Panc1 (cell line): ENCODE measurements around the gene SFSWAP. TPM values are rescaled to one million over a fixed set of nuclear protein-coding genes. Genes with fewer than 3 reads are reported as not detected.

ENCODE experiments used
- ATAC-seq: fragments of 200-7000 bp; cut with Tn5 transposase; 2 replicates; pipeline ENCODE4 v1.9.1; 2020; ENCODE audit warnings: mild to moderate bottlenecking, moderate library complexity
- BruUV-seq: library from RNA; stranded (reverse); fragments of 400-500 nt; replicated peaks from 2 replicates; lab custom pipeline; 2021; lab: Mats Ljungman, UMichigan
- CTCF ChIA-PET: fragments of 300-600 bp; sonication (Branson Sonifier 250); formaldehyde crosslinking; loops from one replicate; lab custom pipeline; 2022; ENCODE audit warnings: antibody characterized with exemption; lab: Charles Lee
- POLR2A ChIA-PET: fragments of 300-600 bp; sonication (Branson Sonifier 250); formaldehyde crosslinking; loops from one replicate; lab custom pipeline; 2022; ENCODE audit warnings: antibody characterized with exemption; lab: Charles Lee
- DNase-seq: peaks from one replicate; pipeline ENCODE4 v3.0.0-alpha.2; 2010; ENCODE audit warnings: low read depth, low spot score
- H3K27ac ChIP-seq: 2 replicates; pipeline ENCODE4 v1.5.1; 2011; ENCODE audit warnings: mild to moderate bottlenecking, low read length, inconsistent platforms
- H3K27me3 ChIP-seq: fragments of 200-500 bp; sonication (Bioruptor generic); 2 replicates; pipeline ENCODE4 v1.6.0; 2014; ENCODE audit warnings: low read length, inconsistent platforms; ENCODE audit not compliant: control insufficient read depth, insufficient read depth
- H3K36me3 ChIP-seq: fragments of 200-500 bp; sonication (Bioruptor generic); 2 replicates; pipeline ENCODE4 v1.5.1; 2014; ENCODE audit warnings: inconsistent platforms, mild to moderate bottlenecking, low read length, moderate library complexity; ENCODE audit not compliant: control insufficient read depth, insufficient read depth
- H3K4me1 ChIP-seq: 2 replicates; pipeline ENCODE4 v1.5.1; 2011; ENCODE audit warnings: inconsistent platforms, mild to moderate bottlenecking, low read length, moderate library complexity; ENCODE audit not compliant: control insufficient read depth, insufficient read depth
- H3K4me3 ChIP-seq, 2 experiments: 2 replicates each; pipeline ENCODE4 v1.5.1; 2011 to 2012; ENCODE audit warnings: low read depth in 2 of 2, low read length in 2 of 2, mild to moderate bottlenecking in 2 of 2, inconsistent platforms in 1 of 2, moderate library complexity in 1 of 2
- H3K9me3 ChIP-seq: fragments of 200-500 bp; sonication (Bioruptor generic); 2 replicates; pipeline ENCODE4 v1.5.1; 2014; ENCODE audit warnings: low read depth, mild to moderate bottlenecking, inconsistent platforms, low read length, moderate library complexity; ENCODE audit not compliant: control insufficient read depth, insufficient read depth
- CTCF ChIP-seq: fragments of 450-650 bp; IDR thresholded peaks from 2 replicates; pipeline ENCODE4 v1.5.1; 2017; ENCODE audit warnings: mild to moderate bottlenecking
- POLR2AphosphoS5 ChIP-seq: IDR thresholded peaks from 2 replicates; pipeline ENCODE4 v1.6.1; 2012; ENCODE audit warnings: mild to moderate bottlenecking, low read depth, low read length, moderate library complexity
- REST ChIP-seq, 2 experiments: IDR thresholded peaks; 2 replicates each; pipeline ENCODE4 v1.6.1; 2011 to 2012; ENCODE audit warnings: low read depth in 2 of 2, control low read depth in 1 of 2, low read length in 1 of 2, mild to moderate bottlenecking in 1 of 2, moderate library complexity in 1 of 2; ENCODE audit not compliant: insufficient read depth in 1 of 2
- SIN3A ChIP-seq: IDR thresholded peaks from 2 replicates; pipeline ENCODE4 v1.6.1; 2012; ENCODE audit warnings: low read depth, mild to moderate bottlenecking, low read length, moderate library complexity, borderline replicate concordance; ENCODE audit not compliant: insufficient read depth
- TCF7L2 ChIP-seq: IDR thresholded peaks from 2 replicates; pipeline ENCODE4 v1.6.1; 2011; ENCODE audit warnings: mild to moderate bottlenecking, low read depth, low read length, inconsistent platforms
- in situ Hi-C: cut with HindIII; loops from 2 replicates; pipeline ENCODE4 v1.10.0; 2016; ENCODE audit warnings: low sequenced_read_pairs, low pct_unique_long_range_greater_than_20kb
- intact Hi-C: fragments of 100-400 bp; cut with micrococcal nuclease; formaldehyde crosslinking; loops from one replicate; pipeline ENCODE4 v1.10.0; 2022; ENCODE audit not compliant: unreplicated experiment
- total RNA-seq: library from RNA; stranded (reverse); gene quantifications from one replicate; pipeline ENCODE4 v1.2.1, GENCODE V29; 2021; ENCODE audit not compliant: unreplicated experiment

SFSWAP gene
- total RNA-seq, 1 experiment from 2014 or later = 41.6 TPM

DNA sequence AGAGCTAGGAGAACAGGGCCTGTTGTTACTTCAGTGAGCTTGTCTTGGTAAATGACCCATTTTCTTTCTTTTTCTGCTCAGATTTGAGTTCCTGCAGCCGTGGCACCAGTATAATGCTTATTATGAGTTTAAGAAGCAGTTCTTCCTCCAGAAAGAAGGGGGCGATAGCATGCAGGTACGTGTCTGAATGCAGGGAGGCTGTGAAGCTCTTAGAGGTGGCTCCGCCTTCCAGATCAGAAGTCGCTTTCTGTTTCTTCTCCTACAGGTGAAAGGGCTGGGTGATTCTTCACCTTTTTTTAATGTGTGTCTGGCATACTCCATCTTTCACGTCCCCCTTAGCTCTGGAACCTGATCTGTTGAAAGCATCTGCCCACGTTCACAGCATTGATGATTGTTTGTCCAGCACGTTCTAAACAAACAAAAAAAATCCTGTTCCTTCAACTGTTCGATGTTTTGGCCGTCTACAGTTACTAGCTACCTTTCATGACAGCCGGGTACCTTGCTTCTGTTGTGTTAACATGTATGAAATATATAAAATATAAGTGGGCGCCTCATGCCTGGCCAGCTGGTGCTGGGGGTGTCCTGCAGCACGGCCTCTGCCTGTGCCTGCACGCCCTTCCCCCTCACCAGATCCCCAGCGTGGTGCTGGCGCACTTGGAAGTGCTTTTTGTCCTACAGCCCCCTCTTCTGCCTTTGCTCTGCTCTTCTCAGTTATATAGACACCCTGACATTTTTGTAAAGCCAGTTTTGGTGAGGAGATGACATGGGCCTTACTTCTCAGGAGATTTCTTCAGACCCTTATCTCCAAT is 44.6 kb downstream of the SFSWAP start:
- in situ Hi-C loops (no loop called here), intact Hi-C loops (no loop called here)
- Histone ChIP-seq H3K27ac (no peak overlapping the region), H3K27me3 (no peaks in the 10 kb centered on the region), H3K4me1 (no peaks in the 10 kb centered on the region; the same call in 1 of the 2 replicates), H3K4me3 (no peak overlapping the region), H3K36me3 (peaks cover 16% of the 10 kb centered on the region), H3K9me3 (no peaks in the 10 kb centered on the region)
- ATAC-seq = peak; percentile 75
- ChIA-PET CTCF (interaction anchor here (0.6 kb wide), 1 partner anchor 120 kb away, joined by 3 read pairs; no protein-coding TSS in a partner anchor), POLR2A (no interaction called here)
- no peak for TF ChIP-seq TCF7L2
- no peak; the same call in none of the 2 replicates for TF ChIP-seq CTCF
- no TSS peak for BruUV-seq
- no peak for DNase-seq

GRCh38 chr12:131756441-131756840 is 45.6 kb downstream of the SFSWAP start:
- no peak for ATAC-seq

More at GRCh38 chr12:131756441-131756840, 45.6 kb downstream of the SFSWAP start:
- H3K9me3 ChIP-seq = no peaks in the 10 kb centered on the region
- no peak overlapping the region for H3K27ac ChIP-seq
- no TSS peak for BruUV-seq
- no peaks in the 10 kb centered on the region for H3K27me3 ChIP-seq
- intact Hi-C loops = no loop called here
- H3K36me3 ChIP-seq = peaks cover 14% of the 10 kb centered on the region
- no peak overlapping the region for H3K4me3 ChIP-seq
- in situ Hi-C loops = no loop called here
- ChIA-PET CTCF (no interaction called here), POLR2A (no interaction called here)
- no peak for TF ChIP-seq POLR2AphosphoS5
- TF ChIP-seq TCF7L2 = no peak
- no peak for TF ChIP-seq SIN3A
- TF ChIP-seq CTCF = no peak
- no peak for TF ChIP-seq REST (IDR thresholded peaks at IDR 0.05; ENCODE audit: insufficient read depth in 1 of 2, low read depth in 2 of 2, low read length in 1 of 2)
- no peaks in the 10 kb centered on the region; the same call in 1 of the 2 replicates for H3K4me1 ChIP-seq
- DNase-seq = no peak
